ENCODE results near the gene SH3D19.

DNA sequence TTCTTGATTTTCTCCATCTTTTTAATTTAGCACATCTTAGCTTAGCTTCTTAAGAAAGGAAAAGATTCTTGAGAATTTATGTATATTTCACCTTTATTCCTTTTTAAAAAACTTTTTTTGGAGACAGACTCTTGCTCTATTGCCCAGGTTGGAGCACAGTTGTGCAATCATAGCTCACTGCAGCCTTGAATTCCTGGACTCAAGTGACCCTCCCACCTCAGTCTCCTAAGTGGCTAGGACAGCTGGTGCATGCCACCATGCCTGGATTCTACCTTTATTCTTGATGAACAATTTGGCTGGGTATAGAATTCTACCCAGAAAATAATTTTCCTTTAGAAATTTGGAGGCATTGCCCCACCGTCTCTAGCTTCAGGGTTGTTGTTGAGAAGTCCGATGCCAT lies 19.5 kb upstream of the SH3D19 start:
- TF ChIP-seq, protein P1, sequence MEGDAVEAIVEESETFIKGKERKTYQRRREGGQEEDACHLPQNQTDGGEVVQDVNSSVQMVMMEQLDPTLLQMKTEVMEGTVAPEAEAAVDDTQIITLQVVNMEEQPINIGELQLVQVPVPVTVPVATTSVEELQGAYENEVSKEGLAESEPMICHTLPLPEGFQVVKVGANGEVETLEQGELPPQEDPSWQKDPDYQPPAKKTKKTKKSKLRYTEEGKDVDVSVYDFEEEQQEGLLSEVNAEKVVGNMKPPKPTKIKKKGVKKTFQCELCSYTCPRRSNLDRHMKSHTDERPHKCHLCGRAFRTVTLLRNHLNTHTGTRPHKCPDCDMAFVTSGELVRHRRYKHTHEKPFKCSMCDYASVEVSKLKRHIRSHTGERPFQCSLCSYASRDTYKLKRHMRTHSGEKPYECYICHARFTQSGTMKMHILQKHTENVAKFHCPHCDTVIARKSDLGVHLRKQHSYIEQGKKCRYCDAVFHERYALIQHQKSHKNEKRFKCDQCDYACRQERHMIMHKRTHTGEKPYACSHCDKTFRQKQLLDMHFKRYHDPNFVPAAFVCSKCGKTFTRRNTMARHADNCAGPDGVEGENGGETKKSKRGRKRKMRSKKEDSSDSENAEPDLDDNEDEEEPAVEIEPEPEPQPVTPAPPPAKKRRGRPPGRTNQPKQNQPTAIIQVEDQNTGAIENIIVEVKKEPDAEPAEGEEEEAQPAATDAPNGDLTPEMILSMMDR (IDR thresholded peaks at IDR 0.05): no peak
- TF ChIP-seq POLR2A (IDR thresholded peaks at IDR 0.05): no peak

Measured in testis (tissue), 2 donors.